Osteocyte (in vitro differentiated cells): Measurements from ENCODE around the gene C5orf22. TPM values are rescaled to one million over a fixed set of nuclear protein-coding genes. Genes with fewer than 3 reads are reported as not detected.
"Not testable (repeated sequence)": the region's sequence is repeated elsewhere in the genome, so short reads cannot be mapped to it uniquely, and the experiment has no call there.

Experiments used
- DNase-seq: peaks from one replicate; pipeline ENCODE4 v3.0.0; 2021; ENCODE audit warnings: mixed read lengths; ENCODE audit not compliant: unreplicated experiment; ENCODE audit errors: extremely low spot score
- H3K27ac Mint-ChIP-seq: one replicate; pipeline ENCODE4 v1.8.0; 2021; ENCODE audit warnings: mild to moderate bottlenecking, mixed read lengths; ENCODE audit not compliant: unreplicated experiment
- H3K27me3 Mint-ChIP-seq: one replicate; pipeline ENCODE4 v1.8.0; 2021; ENCODE audit warnings: mixed read lengths; ENCODE audit not compliant: unreplicated experiment
- H3K36me3 Mint-ChIP-seq: one replicate; pipeline ENCODE4 v1.8.0; 2021; ENCODE audit warnings: mixed read lengths; ENCODE audit not compliant: unreplicated experiment
- H3K4me1 Mint-ChIP-seq: one replicate; pipeline ENCODE4 v1.8.0; 2021; ENCODE audit warnings: mixed read lengths; ENCODE audit not compliant: unreplicated experiment
- H3K4me3 Mint-ChIP-seq: one replicate; pipeline ENCODE4 v1.8.0; 2021; ENCODE audit warnings: mild to moderate bottlenecking, moderate library complexity, mixed read lengths; ENCODE audit not compliant: unreplicated experiment
- H3K9me3 Mint-ChIP-seq: one replicate; pipeline ENCODE4 v1.8.0; 2021; ENCODE audit warnings: mixed read lengths; ENCODE audit not compliant: unreplicated experiment
- CTCF ChIP-seq: fragments of 200-600 bp; sonication (generic); IDR thresholded peaks from 2 replicates; pipeline ENCODE4 v1.5.0; 2021; ENCODE audit warnings: antibody characterized with exemption, mild to moderate bottlenecking, moderate library complexity
- total RNA-seq: library from RNA; stranded (reverse); gene quantifications from 2 replicates; pipeline ENCODE4 v1.2.1, GENCODE V29; 2021

Gene C5orf22
- total RNA-seq, 1 donor from 2014 or later, result 27.9 TPM

- Mint-ChIP-seq H3K4me3 (no peak overlapping the region), H3K36me3 (no peaks in the 10 kb centered on the region), H3K4me1 (no peaks in the 10 kb centered on the region), H3K9me3 (no peaks in the 10 kb centered on the region), H3K27ac (no peak overlapping the region), H3K27me3 (peaks cover 68% of the 10 kb centered on the region)
- TF ChIP-seq CTCF, result no peak
- DNase-seq, result no peak
These were observed 64.3 kb downstream of the C5orf22 start for GRCh38 chr5:31596354-31596753.

- H3K4me1 Mint-ChIP-seq, result no peaks in the 10 kb centered on the region
- peaks cover 73% of the 10 kb centered on the region for H3K27me3 Mint-ChIP-seq
- no peaks in the 10 kb centered on the region for H3K36me3 Mint-ChIP-seq
- H3K9me3 Mint-ChIP-seq, result no peaks in the 10 kb centered on the region
- no peak overlapping the region for H3K4me3 Mint-ChIP-seq
- no peak overlapping the region for H3K27ac Mint-ChIP-seq
- TF ChIP-seq CTCF, result no peak
- no peak for DNase-seq
These were observed 66.8 kb downstream of the C5orf22 start for GRCh38 chr5:31598640-31599611.

GRCh38 chr5:31602305-31602704, 70.2 kb downstream of the C5orf22 start:
- not testable (repeated sequence) for DNase-seq, H3K4me1 Mint-ChIP-seq, H3K9me3 Mint-ChIP-seq, H3K36me3 Mint-ChIP-seq, H3K27ac Mint-ChIP-seq, H3K4me3 Mint-ChIP-seq
- H3K27me3 Mint-ChIP-seq, result peaks cover 62% of the 10 kb centered on the region

GRCh38 chr5:31604240-31604639, 72.1 kb downstream of the C5orf22 start:
- H3K27me3 Mint-ChIP-seq, result peaks cover 55% of the 10 kb centered on the region
- H3K27ac Mint-ChIP-seq, result no peak overlapping the region
- no peaks in the 10 kb centered on the region for H3K4me1 Mint-ChIP-seq
- H3K36me3 Mint-ChIP-seq, result no peaks in the 10 kb centered on the region
- TF ChIP-seq CTCF, result no peak
- no peak overlapping the region for H3K4me3 Mint-ChIP-seq
- no peaks in the 10 kb centered on the region for H3K9me3 Mint-ChIP-seq
- no peak for DNase-seq

- Mint-ChIP-seq H3K36me3 (no peaks in the 10 kb centered on the region), H3K4me1 (no peaks in the 10 kb centered on the region), H3K27me3 (peaks cover 53% of the 10 kb centered on the region), H3K9me3 (no peaks in the 10 kb centered on the region), H3K4me3 (no peak overlapping the region), H3K27ac (no peak overlapping the region)
- no peak for DNase-seq
- no peak for TF ChIP-seq CTCF
These were observed 72.5 kb downstream of the C5orf22 start for GRCh38 chr5:31604644-31605043.

Other genes with a start within 250 kb of the C5orf22 start
- 70.9 and 71.5 TPM in 2 replicates for gene DROSHA, start 208 bp upstream of the C5orf22 start, total RNA-seq
- 2.3 and 2.8 TPM in 2 replicates for gene PDZD2, start 106.8 kb downstream of the C5orf22 start, total RNA-seq